GM12878 (cell line): ENCODE results near the gene STK33.

Experiments used
- CBX3 ChIP-seq: fragments of 200-600 bp; sonication (generic); IDR thresholded peaks from 2 replicates; pipeline ENCODE4 v1.6.1; 2016; ENCODE audit warnings: low read depth, borderline replicate concordance
- CHD2 ChIP-seq: IDR thresholded peaks from 2 replicates; pipeline ENCODE4 v1.6.1; 2011; ENCODE audit warnings: low read depth, low read length, improper control_type of control experiment, borderline replicate concordance
- ESRRA ChIP-seq: IDR thresholded peaks from 2 replicates; pipeline ENCODE4 v1.6.1; 2012; ENCODE audit warnings: mild to moderate bottlenecking, low read length, improper control_type of control experiment
- EZH2 ChIP-seq: IDR thresholded peaks from 2 replicates; pipeline ENCODE4 v1.6.1; 2012; ENCODE audit warnings: low read depth, mild to moderate bottlenecking, control low read depth, inconsistent platforms, low read length, borderline replicate concordance; ENCODE audit not compliant: control insufficient read depth
- FOXK2 ChIP-seq: fragments of 450-650 bp; IDR thresholded peaks from 2 replicates; pipeline ENCODE4 v1.6.1; 2017; ENCODE audit warnings: mild to moderate bottlenecking, moderate library complexity
- MXI1 ChIP-seq: fragments of 150-350 bp; IDR thresholded peaks from 2 replicates; pipeline ENCODE4 v1.6.1; 2011; ENCODE audit warnings: low read depth, mild to moderate bottlenecking, inconsistent platforms, low read length, improper control_type of control experiment
- TAF1 ChIP-seq: IDR thresholded peaks from 2 replicates; pipeline ENCODE4 v1.6.1; 2011; ENCODE audit warnings: mild to moderate bottlenecking, low read depth, low read length, borderline replicate concordance
- USF2 ChIP-seq: IDR thresholded peaks from 2 replicates; pipeline ENCODE4 v1.6.1; 2011; ENCODE audit warnings: low read depth, low read length, improper control_type of control experiment, borderline replicate concordance

GRCh38 chr11:8381871-8382396, 212.1 kb downstream of the STK33 start:
- TF ChIP-seq CHD2 (no peak), FOXK2 (no peak), MXI1 (no peak), TAF1 (no peak), ESRRA (no peak), CBX3 (no peak), EZH2 (no peak), USF2 (no peak)
